Gastroesophageal sphincter (tissue), 4 donors: ENCODE results near the gene SYNPO. TPM values are rescaled to one million over a fixed set of nuclear protein-coding genes. Genes with fewer than 3 reads are reported as not detected.

ENCODE experiments used
- ATAC-seq: fragments of 150-250 bp; one replicate; pipeline ENCODE4 v1.9.1; 2016; ENCODE audit warnings: mild to moderate bottlenecking, moderate library complexity
- H3K27ac ChIP-seq, 4 donors: fragments of 200-600 bp; sonication (generic) in 3 of 4; 1 replicate in 3 of 4; 2 replicates in 1 of 4; pipeline ENCODE4 v1.5.1; 2016 to 2019
- H3K27me3 ChIP-seq: fragments of 200-600 bp; sonication (generic); one replicate; pipeline ENCODE4 v1.5.1; 2019
- H3K36me3 ChIP-seq, 2 donors: fragments of 200-600 bp; sonication (generic); one replicate each; pipeline ENCODE4 v1.5.1; 2019; ENCODE audit warnings: control low read depth in 1 of 2
- H3K4me1 ChIP-seq, 3 donors: fragments of 200-600 bp; sonication (generic); 1 replicate in 2 of 3; 2 replicates in 1 of 3; pipeline ENCODE4 v1.5.1; 2016 to 2019; ENCODE audit warnings: control low read depth in 2 of 3
- H3K4me3 ChIP-seq, 2 donors: fragments of 200-600 bp; sonication (generic); one replicate each; pipeline ENCODE4 v1.5.1; 2019; ENCODE audit warnings: mild to moderate bottlenecking in 1 of 2, moderate library complexity in 1 of 2
- H3K9me3 ChIP-seq, 3 donors: fragments of 200-600 bp; sonication (generic); one replicate each; pipeline ENCODE4 v1.5.1; 2017 to 2019; ENCODE audit warnings: control low read depth in 2 of 3
- CTCF ChIP-seq, 4 experiments: fragments of 200-600 bp in 2 of 4; fragments of 450-650 bp in 2 of 4; sonication (generic) in 1 of 4; IDR thresholded peaks; one replicate each; pipeline ENCODE4 v1.5.1; 2017 to 2019; ENCODE audit warnings: antibody characterized with exemption in 4 of 4, mild to moderate bottlenecking in 2 of 4, moderate library complexity in 2 of 4
- EP300 ChIP-seq: sonication (generic); formaldehyde crosslinking; IDR thresholded peaks from one replicate; pipeline ENCODE4 v1.6.1; 2017; ENCODE audit warnings: antibody characterized with exemption, mild to moderate bottlenecking
- POLR2A ChIP-seq, 2 donors: fragments of 450-650 bp; IDR thresholded peaks; one replicate each; pipeline ENCODE4 v1.6.1; 2017; ENCODE audit warnings: antibody characterized with exemption in 2 of 2, mild to moderate bottlenecking in 2 of 2, moderate library complexity in 1 of 2
- POLR2AphosphoS5 ChIP-seq: sonication (generic); formaldehyde crosslinking; IDR thresholded peaks from one replicate; pipeline ENCODE4 v1.6.1; 2017; ENCODE audit warnings: antibody characterized with exemption
- WGBS, 2 donors: methylation state at CpG; one replicate each; pipeline ENCODE4 v1.1.5; 2018; ENCODE audit warnings: low coverage in 1 of 2; 5-methylcytosine and 5-hydroxymethylcytosine counted together
- total RNA-seq, 4 donors: library from RNA; depleted of rRNA; stranded (reverse); fragments of >200 nt; gene quantifications; one replicate each; pipeline ENCODE4 v1.1.0, GENCODE V29; 2016

Gene SYNPO
- total RNA-seq, 4 donors from 2014 or later = 31.6 to 50.5 (median 37.4) TPM

- H3K27ac ChIP-seq = peak overlapping the region in 2 of 4 donors; percentile 14 to 29
- no peak overlapping the region for H3K4me3 ChIP-seq
- WGBS, 2 donors = 38 to 87% methylated on average over 6 to 7 of the region's 12 CpGs
- no peaks in the 10 kb centered on the region for H3K27me3 ChIP-seq
- H3K36me3 ChIP-seq = no peaks in the 10 kb centered on the region
- peak; percentile 17 for ATAC-seq
- peaks cover 0 to 47% (median 22%) of the 10 kb centered on the region in 3 donors for H3K4me1 ChIP-seq
- H3K9me3 ChIP-seq = no peaks in the 10 kb centered on the region
- TF ChIP-seq POLR2A (IDR thresholded peaks at IDR 0.05) (no peak), CTCF (IDR thresholded peaks at IDR 0.05) (no peak), POLR2AphosphoS5 (no peak), EP300 (no peak)
Measured at GRCh38 chr5:150595466-150596031, 44.9 kb upstream of the SYNPO start.

- Histone ChIP-seq H3K27me3 (no peaks in the 10 kb centered on the region), H3K4me3 (no peak overlapping the region), H3K36me3 (no peaks in the 10 kb centered on the region), H3K4me1 (peaks cover 0 to 47% (median 15%) of the 10 kb centered on the region in 3 donors), H3K9me3 (no peaks in the 10 kb centered on the region), H3K27ac (peak overlapping the region in 3 of 4 donors; percentile 6 to 29 (median 14))
- no peak for ATAC-seq
- no CpG with 5 or more reads among the region's 9 CpGs for WGBS, 2 donors
- TF ChIP-seq POLR2AphosphoS5 (no peak), POLR2A (IDR thresholded peaks at IDR 0.05) (no peak), CTCF (IDR thresholded peaks at IDR 0.05) (no peak), EP300 (no peak)
Measured at GRCh38 chr5:150596313-150596712, 44.1 kb upstream of the SYNPO start.

- Histone ChIP-seq H3K27me3 (no peaks in the 10 kb centered on the region), H3K9me3 (no peaks in the 10 kb centered on the region), H3K4me1 (peaks cover 0 to 43% (median 14%) of the 10 kb centered on the region in 3 donors), H3K27ac (peak overlapping the region in 1 of 4 donors; percentile 29), H3K4me3 (no peak overlapping the region), H3K36me3 (no peaks in the 10 kb centered on the region)
- 100% methylated on average over 2 of the region's 3 CpGs; no CpG with 5 or more reads in 1 of the 2 donors for WGBS, 2 donors
- TF ChIP-seq POLR2A (IDR thresholded peaks at IDR 0.05) (no peak), EP300 (no peak), POLR2AphosphoS5 (no peak), CTCF (IDR thresholded peaks at IDR 0.05) (no peak)
- ATAC-seq = no peak
Measured at GRCh38 chr5:150596826-150597225, 43.6 kb upstream of the SYNPO start.

- H3K27ac ChIP-seq = peak overlapping the region in 3 of 4 donors; percentile 14 to 70 (median 32)
- no peak overlapping the region for H3K4me3 ChIP-seq
- H3K36me3 ChIP-seq = no peaks in the 10 kb centered on the region
- TF ChIP-seq CTCF (IDR thresholded peaks at IDR 0.05) (no peak), POLR2A (IDR thresholded peaks at IDR 0.05) (no peak), POLR2AphosphoS5 (no peak), EP300 (no peak)
- H3K4me1 ChIP-seq = peaks cover 0 to 40% (median 14%) of the 10 kb centered on the region in 3 donors
- no peaks in the 10 kb centered on the region for H3K9me3 ChIP-seq
- WGBS, 2 donors = 80% methylated on average over 1 to 10 of the region's 10 CpGs
- no peak for ATAC-seq
- H3K27me3 ChIP-seq = no peaks in the 10 kb centered on the region
Measured at GRCh38 chr5:150598006-150598405, 42.5 kb upstream of the SYNPO start.

GRCh38 chr5:150598821-150599273, 41.6 kb upstream of the SYNPO start:
- H3K4me3 ChIP-seq = no peak overlapping the region
- peaks cover 0 to 39% (median 10%) of the 10 kb centered on the region in 3 donors for H3K4me1 ChIP-seq
- no peaks in the 10 kb centered on the region for H3K27me3 ChIP-seq
- no peaks in the 10 kb centered on the region for H3K36me3 ChIP-seq
- peak overlapping the region in 2 of 4 donors; percentile 14 to 70 for H3K27ac ChIP-seq
- TF ChIP-seq POLR2A (IDR thresholded peaks at IDR 0.05) (no peak), POLR2AphosphoS5 (no peak), CTCF (IDR thresholded peaks at IDR 0.05) (no peak), EP300 (no peak)
- no peaks in the 10 kb centered on the region for H3K9me3 ChIP-seq
- 100% methylated on average over 3 of the region's 12 CpGs; no CpG with 5 or more reads in 1 of the 2 donors for WGBS, 2 donors
- ATAC-seq = no peak
